SJCRH30 (cell line): ENCODE results near the gene KANTR. TPM values are rescaled to one million over a fixed set of nuclear protein-coding genes. Genes with fewer than 3 reads are reported as not detected.
"Not testable (repeated sequence)": the region's sequence is repeated elsewhere in the genome, so short reads cannot be mapped to it uniquely, and the experiment has no call there.

Source experiments
- DNase-seq, 2 experiments: peaks; one replicate each; pipeline ENCODE4 v3.0.0-alpha.2; 2015 to 2020
- H3K27ac ChIP-seq: fragments of 250-450 bp; sonication (Bioruptor Pico); 2 replicates; pipeline ENCODE4 v1.5.1; 2020; ENCODE audit warnings: mild to moderate bottlenecking, moderate library complexity
- H3K27me3 ChIP-seq: fragments of 250-450 bp; sonication (Bioruptor Pico); 2 replicates; pipeline ENCODE4 v1.5.1; 2020; ENCODE audit warnings: mild to moderate bottlenecking, moderate library complexity
- H3K36me3 ChIP-seq: fragments of 250-450 bp; sonication (Bioruptor Pico); 2 replicates; pipeline ENCODE4 v1.5.1; 2020; ENCODE audit warnings: mild to moderate bottlenecking, moderate library complexity
- H3K4me1 ChIP-seq: fragments of 250-450 bp; sonication (Bioruptor Pico); 2 replicates; pipeline ENCODE4 v1.5.1; 2020; ENCODE audit warnings: mild to moderate bottlenecking, moderate library complexity
- H3K4me3 ChIP-seq: fragments of 250-450 bp; sonication (Bioruptor Pico); 2 replicates; pipeline ENCODE4 v1.5.1; 2020; ENCODE audit warnings: mild to moderate bottlenecking, moderate library complexity
- H3K9me3 ChIP-seq: fragments of 250-450 bp; sonication (Bioruptor Pico); replicated peaks from 2 replicates; pipeline ENCODE4 v1.5.1; 2020; ENCODE audit warnings: mild to moderate bottlenecking, moderate library complexity
- total RNA-seq: library from RNA; depleted of rRNA; stranded (reverse); fragments of >200 nt; shearing (Covaris generic); gene quantifications from 2 replicates; pipeline ENCODE4 v1.2.3, GENCODE V29; 2014; rRNA removed

Gene KANTR
- total RNA-seq, 1 experiment from 2014 or later, result 6.7 TPM

DNA sequence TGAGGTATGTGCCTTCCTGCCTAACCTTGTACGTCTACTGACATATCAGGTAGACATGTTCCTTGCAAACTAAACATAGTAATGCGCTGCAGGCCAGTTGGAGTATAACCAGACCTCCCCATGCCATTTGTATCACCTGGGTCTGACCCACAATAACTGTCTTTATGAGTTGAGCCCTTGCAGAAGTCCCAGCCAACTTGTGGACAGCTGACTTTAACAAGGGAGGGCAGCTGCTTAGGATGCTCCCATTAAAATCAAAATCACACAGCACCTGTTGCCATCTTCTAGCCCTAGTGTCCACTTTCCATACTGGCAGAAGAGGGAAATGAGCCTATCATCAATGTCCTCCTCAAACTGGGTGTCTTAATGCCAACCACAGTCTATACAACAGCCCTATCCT lies 41.6 kb downstream of the KANTR start:
- no peak overlapping the region for H3K4me3 ChIP-seq
- H3K9me3 ChIP-seq, result no peaks in the 10 kb centered on the region
- H3K27me3 ChIP-seq, result no peaks in the 10 kb centered on the region
- H3K4me1 ChIP-seq, result no peaks in the 10 kb centered on the region
- no peaks in the 10 kb centered on the region for H3K36me3 ChIP-seq
- DNase-seq, result peak; percentile 6 to 58
- H3K27ac ChIP-seq, result no peak overlapping the region

DNA sequence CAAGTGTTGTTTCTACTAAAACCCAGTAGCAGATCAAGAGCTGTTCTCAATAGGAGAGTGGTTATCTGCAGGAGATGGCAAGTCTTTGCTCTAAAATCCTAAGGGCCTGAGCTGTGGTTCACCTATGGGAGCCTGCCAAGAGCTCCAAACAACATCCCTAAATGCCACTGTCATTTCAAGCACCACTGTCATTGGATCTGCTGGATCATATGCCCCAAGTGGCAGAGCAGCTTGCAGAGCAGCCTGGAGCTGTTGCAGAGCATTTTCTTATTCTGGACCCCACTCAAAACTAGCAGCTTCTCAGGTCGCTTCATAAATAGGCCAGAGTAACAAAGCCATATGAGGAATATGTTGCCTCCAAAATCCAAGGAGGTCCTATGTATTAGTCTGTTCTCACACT lies 59.6 kb downstream of the KANTR start:
- no peak for DNase-seq
- H3K9me3 ChIP-seq, result no peaks in the 10 kb centered on the region
- H3K4me1 ChIP-seq, result no peaks in the 10 kb centered on the region
- no peaks in the 10 kb centered on the region for H3K36me3 ChIP-seq
- no peak overlapping the region for H3K4me3 ChIP-seq
- no peaks in the 10 kb centered on the region for H3K27me3 ChIP-seq
- no peak overlapping the region for H3K27ac ChIP-seq

DNA sequence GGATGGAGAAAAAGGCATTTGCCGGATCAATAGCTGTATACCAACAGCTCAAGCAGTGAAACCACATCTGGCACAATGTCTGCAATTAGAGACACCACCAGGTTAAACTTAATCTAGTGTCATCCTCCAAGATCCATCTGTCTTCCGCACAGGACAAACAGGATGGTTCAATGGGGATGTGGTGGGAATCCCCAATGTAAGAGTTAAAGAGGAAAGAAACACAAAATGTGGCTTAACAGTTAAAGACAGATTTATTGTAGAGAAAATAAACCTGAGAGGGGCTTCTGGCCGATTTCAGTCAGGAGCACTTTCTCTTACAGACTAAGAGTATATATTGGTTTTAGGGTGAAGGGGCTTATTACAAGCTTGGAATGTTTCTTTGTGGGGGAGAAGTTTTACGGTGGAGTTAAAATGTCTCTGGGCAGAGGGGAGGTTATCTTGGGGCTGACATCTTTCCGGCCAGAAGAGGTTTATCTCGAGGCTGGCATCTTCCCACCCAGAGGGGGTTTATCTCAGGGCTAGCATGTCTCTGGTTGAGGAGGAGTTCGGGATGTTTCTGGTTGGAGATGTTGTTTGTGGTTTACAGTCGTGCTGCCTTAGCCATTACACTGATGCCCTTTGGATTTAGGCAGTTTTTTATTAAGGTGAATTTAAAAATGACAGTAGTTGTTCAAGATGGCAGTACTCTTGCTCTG lies 61.7 kb downstream of the KANTR start:
- H3K36me3 ChIP-seq, result no peaks in the 10 kb centered on the region
- no peaks in the 10 kb centered on the region for H3K27me3 ChIP-seq
- H3K27ac ChIP-seq, result no peak overlapping the region
- H3K4me1 ChIP-seq, result no peaks in the 10 kb centered on the region
- H3K9me3 ChIP-seq, result no peaks in the 10 kb centered on the region
- no peak for DNase-seq
- no peak overlapping the region for H3K4me3 ChIP-seq

DNA sequence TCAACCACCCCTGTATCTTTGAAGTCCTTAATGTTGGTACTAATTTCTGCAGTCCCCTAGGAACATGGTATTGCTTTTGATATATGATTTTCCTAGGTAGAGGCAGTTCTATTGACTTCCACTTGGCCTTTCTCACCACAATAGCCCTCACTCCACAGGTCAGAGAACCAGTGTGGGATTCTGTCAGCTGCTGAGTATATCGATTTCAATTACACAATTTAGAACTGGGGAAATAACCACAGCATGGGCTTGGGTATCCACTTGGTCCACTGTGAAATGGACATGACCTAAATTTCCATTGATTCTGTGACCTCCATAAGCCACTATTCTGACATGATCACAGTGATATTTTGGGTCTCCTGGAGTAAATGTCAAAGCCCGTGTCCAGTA lies 62.3 kb downstream of the KANTR start:
- Histone ChIP-seq H3K27me3 (no peaks in the 10 kb centered on the region), H3K9me3 (no peaks in the 10 kb centered on the region), H3K27ac (no peak overlapping the region), H3K4me3 (no peak overlapping the region), H3K4me1 (no peaks in the 10 kb centered on the region), H3K36me3 (no peaks in the 10 kb centered on the region)
- no peak for DNase-seq

DNA sequence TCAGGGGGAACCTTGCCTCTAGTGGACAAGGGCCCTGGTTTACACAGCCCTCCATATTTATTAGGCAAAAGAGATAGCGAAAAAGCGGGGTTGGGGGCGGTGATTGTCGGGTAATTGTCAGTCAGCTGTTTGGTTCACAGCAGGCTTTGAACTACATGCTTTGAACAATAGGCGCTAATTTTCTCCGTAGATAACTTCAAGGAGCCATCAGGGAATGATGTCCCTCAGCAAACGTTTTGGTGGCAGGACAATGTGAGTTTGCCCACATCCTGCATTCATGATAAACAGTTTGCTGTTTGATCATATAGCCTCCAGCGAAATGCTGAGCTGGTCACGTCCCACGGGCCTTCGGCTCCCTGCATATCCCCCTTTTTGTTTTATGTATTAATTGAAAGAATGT lies 65.2 kb downstream of the KANTR start:
- Histone ChIP-seq H3K9me3 (no peaks in the 10 kb centered on the region), H3K4me1 (no peaks in the 10 kb centered on the region), H3K27me3 (no peaks in the 10 kb centered on the region), H3K4me3 (no peak overlapping the region), H3K36me3 (no peaks in the 10 kb centered on the region), H3K27ac (no peak overlapping the region)
- DNase-seq, result no peak

DNA sequence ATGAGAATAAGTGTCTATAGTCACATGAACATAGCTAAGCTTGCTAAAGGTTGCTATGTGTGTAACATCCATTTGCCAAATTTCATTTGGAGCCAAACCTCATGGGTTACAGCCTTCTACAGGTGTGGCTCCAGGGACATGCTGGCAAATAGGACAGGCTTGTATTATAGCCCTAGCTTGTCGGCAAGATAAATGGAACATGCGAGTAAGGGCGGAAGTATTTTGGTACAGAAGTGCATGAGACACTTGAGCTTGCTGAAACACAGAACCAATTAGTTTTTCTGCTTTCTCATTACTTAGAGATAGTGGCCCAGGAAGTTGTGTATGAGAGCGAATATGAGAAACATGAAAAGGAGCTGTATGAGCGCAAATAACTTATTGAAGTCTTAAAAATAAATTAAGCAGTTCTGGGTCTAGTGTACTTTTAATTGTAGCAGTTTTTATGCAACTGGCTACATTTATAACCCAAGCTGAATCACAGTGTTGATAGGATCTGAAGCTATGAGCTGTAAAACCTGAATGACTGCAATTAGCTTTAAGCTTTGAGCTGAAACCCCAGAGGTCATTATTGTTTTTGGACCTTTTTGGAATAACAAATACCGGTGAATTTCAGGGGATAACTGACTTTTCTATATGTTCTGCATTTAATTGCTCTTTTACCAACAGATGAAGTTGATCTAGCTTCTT lies 66.5 kb downstream of the KANTR start:
- Histone ChIP-seq H3K27ac (no peak overlapping the region), H3K27me3 (no peaks in the 10 kb centered on the region), H3K4me1 (no peaks in the 10 kb centered on the region), H3K4me3 (no peak overlapping the region), H3K36me3 (no peaks in the 10 kb centered on the region), H3K9me3 (no peaks in the 10 kb centered on the region)
- no peak for DNase-seq

DNA sequence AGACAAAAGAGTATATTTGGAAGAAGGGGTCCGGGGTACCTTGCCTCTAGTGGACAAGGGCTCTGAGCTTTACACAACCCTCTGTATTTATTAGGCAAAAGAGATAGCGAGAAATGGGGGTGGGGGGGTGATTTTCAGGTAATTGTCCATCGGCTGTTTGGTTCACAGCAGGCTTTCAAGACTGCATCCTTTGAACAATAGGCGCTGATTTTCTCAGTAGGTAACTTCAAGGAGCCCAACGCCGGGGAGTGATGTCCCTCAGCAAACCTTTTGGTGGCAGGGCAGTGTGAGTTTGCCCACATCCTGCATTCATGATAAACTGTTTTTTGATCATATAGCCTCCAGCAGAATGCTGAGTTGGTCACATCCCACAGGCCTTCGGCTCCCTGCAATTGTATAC lies 69.5 kb downstream of the KANTR start:
- Histone ChIP-seq H3K36me3 (no peaks in the 10 kb centered on the region), H3K4me3 (no peak overlapping the region), H3K9me3 (no peaks in the 10 kb centered on the region), H3K27ac (no peak overlapping the region), H3K4me1 (no peaks in the 10 kb centered on the region), H3K27me3 (no peaks in the 10 kb centered on the region)
- DNase-seq, result no peak

DNA sequence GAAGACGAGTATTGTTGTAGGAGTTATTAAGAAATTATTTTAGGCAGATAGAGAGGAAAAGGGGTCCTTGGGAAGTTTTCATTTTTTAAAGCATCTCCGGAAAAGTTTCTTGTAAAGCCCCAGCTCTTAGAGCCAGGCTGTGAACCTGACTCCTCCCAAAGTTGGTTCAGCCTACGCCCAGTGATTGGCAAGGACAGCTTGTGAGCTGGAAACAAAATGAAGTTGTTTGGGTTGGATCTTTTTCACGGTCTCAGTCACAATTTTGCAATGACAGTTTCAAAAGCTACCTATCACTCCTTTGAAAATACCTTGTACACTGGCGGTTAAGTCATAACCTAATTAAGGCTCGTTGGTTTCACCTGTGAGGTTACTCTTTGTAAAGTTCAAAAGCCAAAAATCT lies 70.6 kb downstream of the KANTR start:
- H3K4me3 ChIP-seq, H3K36me3 ChIP-seq, H3K4me1 ChIP-seq, H3K27ac ChIP-seq, H3K27me3 ChIP-seq, H3K9me3 ChIP-seq: not testable (repeated sequence)
- DNase-seq, result peak in 1 of 2 experiments; percentile 9

DNA sequence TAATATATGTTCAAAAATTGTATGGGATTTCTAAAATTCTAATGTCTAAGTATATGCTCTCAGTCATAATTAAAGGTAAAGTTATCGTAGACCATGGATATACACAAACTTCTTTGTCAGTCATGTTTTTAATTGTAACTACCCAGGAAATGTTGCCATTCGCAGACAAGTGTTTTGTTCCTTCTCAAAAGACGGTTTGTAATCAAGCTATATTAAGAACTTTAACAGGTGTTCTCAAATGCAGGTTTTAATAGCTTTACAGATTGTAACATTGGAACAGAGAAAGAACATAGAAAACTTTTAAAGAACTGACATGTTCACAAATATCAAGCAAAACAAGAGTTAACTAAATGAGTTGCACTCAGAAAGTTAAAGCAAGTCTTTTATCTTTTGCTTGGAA lies 72.2 kb downstream of the KANTR start:
- no peak overlapping the region for H3K27ac ChIP-seq
- no peaks in the 10 kb centered on the region for H3K36me3 ChIP-seq
- H3K9me3 ChIP-seq, result no peaks in the 10 kb centered on the region

DNA sequence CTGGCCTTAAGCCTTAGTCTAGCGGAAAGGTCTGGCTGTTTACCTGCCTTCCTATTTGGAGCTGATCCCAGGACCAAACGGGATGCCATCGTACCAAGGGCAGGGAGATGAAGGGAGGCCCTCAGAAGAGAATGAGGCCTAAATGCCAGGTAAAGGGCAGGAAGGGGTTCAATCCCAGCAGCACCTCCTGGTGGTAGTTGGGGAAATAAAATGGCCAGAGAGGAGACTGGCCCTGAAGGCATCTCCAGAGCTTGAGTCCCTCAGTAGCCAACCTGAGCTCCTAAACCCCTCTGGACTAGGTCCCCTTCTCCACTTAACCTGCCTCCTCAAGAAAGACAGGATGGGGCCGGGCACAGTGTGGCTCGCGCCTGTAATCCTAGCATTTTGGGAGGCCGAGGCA lies 77.4 kb downstream of the KANTR start:
- Histone ChIP-seq H3K27ac (no peak overlapping the region), H3K27me3 (no peaks in the 10 kb centered on the region), H3K4me1 (no peaks in the 10 kb centered on the region), H3K4me3 (no peak overlapping the region), H3K9me3 (no peaks in the 10 kb centered on the region), H3K36me3 (no peaks in the 10 kb centered on the region)
- DNase-seq, result no peak

More for the DNA sequence above, 72.2 kb downstream of the KANTR start:
- DNase-seq, result no peak
- H3K27me3 ChIP-seq, result no peaks in the 10 kb centered on the region
- no peaks in the 10 kb centered on the region for H3K4me1 ChIP-seq
- H3K4me3 ChIP-seq, result no peak overlapping the region

Other genes starting within 250 kb of the KANTR start
- gene XAGE3, start 226.1 kb upstream of the KANTR start, total RNA-seq, result not detected in 2 replicates
- gene FAM156B, start 196.8 kb upstream of the KANTR start, total RNA-seq, result 5.3 and 8.0 TPM in 2 replicates
- gene FAM156A, start 135.6 kb upstream of the KANTR start, total RNA-seq, result 6.9 and 8.7 TPM in 2 replicates
- 1.3 TPM in 2 replicates for gene GPR173, start 45.4 kb upstream of the KANTR start, total RNA-seq
- gene TSPYL2, start 11.8 kb upstream of the KANTR start, total RNA-seq, result 9.3 and 11.8 TPM in 2 replicates
- gene KDM5C, start 131.1 kb downstream of the KANTR start, total RNA-seq, result 38.7 and 48.7 TPM in 2 replicates
- 1.8 and 2.2 TPM in 2 replicates for gene IQSEC2, start 187.4 kb downstream of the KANTR start, total RNA-seq